ENCODE measurements around the gene WBP2. TPM values are rescaled to one million over a fixed set of nuclear protein-coding genes. Genes with fewer than 3 reads are reported as not detected.

WBP2 gene
- total RNA-seq, 2 donors from 2014 or later = 100.0 to 163 TPM

GRCh38 chr17:75829747-75830146, 25.4 kb downstream of the WBP2 start:
- Histone ChIP-seq H3K9me3 (no peaks in the 10 kb centered on the region), H3K36me3 (peaks cover 15% of the 10 kb centered on the region), H3K27ac (no peak overlapping the region), H3K27me3 (no peaks in the 10 kb centered on the region), H3K4me1 (peaks cover 0 to 49% of the 10 kb centered on the region in 2 donors), H3K4me3 (no peak overlapping the region)
- no peak for DNase-seq (ENCODE audit: low spot score)
- TF ChIP-seq CTCF (IDR thresholded peaks at IDR 0.05) = peak in 1 of 2 donors; percentile 12

- no peak for DNase-seq (ENCODE audit: low spot score)
- Histone ChIP-seq H3K27ac (no peak overlapping the region), H3K9me3 (no peaks in the 10 kb centered on the region), H3K36me3 (peaks cover 21% of the 10 kb centered on the region), H3K27me3 (no peaks in the 10 kb centered on the region), H3K4me3 (no peak overlapping the region), H3K4me1 (peaks cover 0 to 51% of the 10 kb centered on the region in 2 donors)
- TF ChIP-seq CTCF (IDR thresholded peaks at IDR 0.05) = no peak
These were observed 26.4 kb downstream of the WBP2 start for GRCh38 chr17:75828741-75829140.

- H3K36me3 ChIP-seq = peaks cover 28% of the 10 kb centered on the region
- peaks cover 0 to 44% of the 10 kb centered on the region in 2 donors for H3K4me1 ChIP-seq
- H3K4me3 ChIP-seq = peak overlapping the region in 1 of 2 donors; percentile 47
- no peak for TF ChIP-seq CTCF (IDR thresholded peaks at IDR 0.05)
- no peaks in the 10 kb centered on the region for H3K9me3 ChIP-seq
- DNase-seq (ENCODE audit: low spot score) = no peak
- H3K27me3 ChIP-seq = no peaks in the 10 kb centered on the region
- H3K27ac ChIP-seq = peak overlapping the region; percentile 81 to 88
These were observed 27.1 kb downstream of the WBP2 start for GRCh38 chr17:75828076-75828400.

- Histone ChIP-seq H3K36me3 (peaks cover 33% of the 10 kb centered on the region), H3K4me1 (peaks cover 0 to 40% of the 10 kb centered on the region in 2 donors), H3K4me3 (peak overlapping the region; percentile 31 to 47), H3K9me3 (no peaks in the 10 kb centered on the region), H3K27ac (peak overlapping the region; percentile 81 to 88), H3K27me3 (no peaks in the 10 kb centered on the region)
- peak; percentile 78 for DNase-seq (ENCODE audit: low spot score)
- peak; percentile 35 to 78 for TF ChIP-seq CTCF (IDR thresholded peaks at IDR 0.05)
These were observed 27.6 kb downstream of the WBP2 start for GRCh38 chr17:75827308-75828075.

- Histone ChIP-seq H3K27ac (peak overlapping the region; percentile 81 to 88), H3K9me3 (no peaks in the 10 kb centered on the region), H3K36me3 (peaks cover 40% of the 10 kb centered on the region), H3K27me3 (no peaks in the 10 kb centered on the region), H3K4me3 (no peak overlapping the region), H3K4me1 (peaks cover 0 to 40% of the 10 kb centered on the region in 2 donors)
- TF ChIP-seq CTCF (IDR thresholded peaks at IDR 0.05) = no peak
- DNase-seq (ENCODE audit: low spot score) = no peak
These were observed 28.4 kb downstream of the WBP2 start for GRCh38 chr17:75826561-75827307.
